ENCODE data around the gene MAEA.

DNA sequence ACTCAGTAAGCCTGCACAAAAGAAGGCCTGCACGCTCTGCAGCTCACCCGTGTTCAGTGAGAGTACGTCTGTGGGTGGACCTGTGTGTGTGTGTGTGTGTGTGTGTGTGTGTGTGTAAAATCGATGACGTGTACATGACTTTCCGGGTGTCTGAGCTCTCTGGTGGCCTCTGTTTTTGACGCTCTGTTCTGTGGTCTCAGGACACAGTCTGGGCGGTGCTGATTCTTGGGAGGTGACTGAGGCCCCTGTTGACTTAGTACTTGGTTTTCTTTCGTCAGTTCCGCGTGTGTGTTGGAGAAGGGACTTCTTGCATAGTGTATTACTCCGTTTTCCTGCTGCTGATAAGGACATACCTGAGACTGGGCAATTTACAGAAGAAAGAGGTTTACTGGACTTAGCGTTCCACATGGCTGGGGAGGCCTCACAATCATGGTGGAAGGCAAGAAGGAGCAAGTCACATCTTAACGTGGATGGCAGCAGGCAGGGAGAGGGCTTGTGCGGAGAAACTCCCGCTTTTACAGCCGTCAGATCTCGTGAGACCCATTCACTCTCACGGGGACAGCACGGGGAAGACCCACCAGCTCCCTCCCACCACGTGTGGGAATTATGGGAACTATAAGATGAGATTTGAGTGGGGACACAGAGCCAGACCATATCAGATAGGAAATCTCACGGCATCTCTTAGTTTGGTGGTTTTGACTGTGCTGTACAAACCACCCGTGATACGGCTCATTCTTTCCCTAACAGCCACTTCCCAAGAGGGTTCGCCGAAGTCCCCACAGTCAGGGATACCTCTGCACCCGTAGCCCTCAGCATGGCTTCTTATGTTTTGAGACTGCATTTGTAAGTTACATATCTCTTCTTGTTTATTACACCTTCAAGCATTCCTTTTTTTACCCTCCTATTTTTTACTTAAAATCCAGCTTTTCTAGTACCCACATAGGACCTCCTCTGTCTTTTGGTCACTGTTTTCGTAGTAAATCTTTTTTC, 81.8 kb downstream of the MAEA start:
- TF ChIP-seq CTCF (IDR thresholded peaks at IDR 0.05) (no peak), POLR2A (IDR thresholded peaks at IDR 0.05) (no peak)
